DMS153 treated with DMSO at 0.1 percent for 48 hours (cell line): ENCODE results near the gene DRD4.

Source experiments
- DNase-seq: peaks from one replicate; lab custom pipeline; 2025; ENCODE audit not compliant: unreplicated experiment; lab: John Stamatoyannopoulos, UW

Gene DRD4

GRCh38 chr11:620935-621814, 15.9 kb upstream of the DRD4 start:
- no peak for DNase-seq

GRCh38 chr11:621838-622237, 15.2 kb upstream of the DRD4 start:
- DNase-seq, result no peak

- no peak for DNase-seq
Measured at GRCh38 chr11:623349-623869, 13.7 kb upstream of the DRD4 start.

GRCh38 chr11:623999-624704, 12.9 kb upstream of the DRD4 start:
- no peak for DNase-seq

GRCh38 chr11:624705-625635, 12.1 kb upstream of the DRD4 start, which contains the start of gene CDHR5:
Gene CDHR5 (minus strand): TSS chr11:624955. CDS start chr11:624902, 53 bp downstream.
- DNase-seq, result no peak

- DNase-seq, result no peak
Measured at GRCh38 chr11:625636-626268, 11.3 kb upstream of the DRD4 start.

GRCh38 chr11:626475-627307, 10.4 kb upstream of the DRD4 start, which contains the start of gene SCT:
Gene SCT (minus strand): TSS chr11:627181. CDS start chr11:627143, 38 bp downstream.
- DNase-seq, result no peak

GRCh38 chr11:627308-627576, 9.8 kb upstream of the DRD4 start:
- no peak for DNase-seq

GRCh38 chr11:628056-628455, 9.0 kb upstream of the DRD4 start:
- no peak for DNase-seq

- no peak for DNase-seq
Measured at GRCh38 chr11:629237-629583, 7.9 kb upstream of the DRD4 start.

- no peak for DNase-seq
Measured at GRCh38 chr11:630871-631270, 6.2 kb upstream of the DRD4 start.

GRCh38 chr11:635945-636510, 1.0 kb upstream of the DRD4 start:
- no peak for DNase-seq

- DNase-seq, result no peak
Measured at GRCh38 chr11:637333-637592, 194 bp downstream of the DRD4 start.

GRCh38 chr11:637593-638521, 788 bp downstream of the DRD4 start:
- DNase-seq, result no peak

- no peak for DNase-seq
Measured at GRCh38 chr11:638631-639331, 1.7 kb downstream of the DRD4 start.

GRCh38 chr11:639332-639955, 2.4 kb downstream of the DRD4 start:
- DNase-seq, result no peak

GRCh38 chr11:640021-640706, 3.1 kb downstream of the DRD4 start:
- DNase-seq, result no peak
